ENCODE measurements around the gene RAB7A. TPM values are rescaled to one million over a fixed set of nuclear protein-coding genes. Genes with fewer than 3 reads are reported as not detected.
"Not testable (repeated sequence)": the region's sequence is repeated elsewhere in the genome, so short reads cannot be mapped to it uniquely, and the experiment has no call there.

The RAB7A gene
- total RNA-seq, 1 experiment from 2014 or later, result 156 TPM

DNA sequence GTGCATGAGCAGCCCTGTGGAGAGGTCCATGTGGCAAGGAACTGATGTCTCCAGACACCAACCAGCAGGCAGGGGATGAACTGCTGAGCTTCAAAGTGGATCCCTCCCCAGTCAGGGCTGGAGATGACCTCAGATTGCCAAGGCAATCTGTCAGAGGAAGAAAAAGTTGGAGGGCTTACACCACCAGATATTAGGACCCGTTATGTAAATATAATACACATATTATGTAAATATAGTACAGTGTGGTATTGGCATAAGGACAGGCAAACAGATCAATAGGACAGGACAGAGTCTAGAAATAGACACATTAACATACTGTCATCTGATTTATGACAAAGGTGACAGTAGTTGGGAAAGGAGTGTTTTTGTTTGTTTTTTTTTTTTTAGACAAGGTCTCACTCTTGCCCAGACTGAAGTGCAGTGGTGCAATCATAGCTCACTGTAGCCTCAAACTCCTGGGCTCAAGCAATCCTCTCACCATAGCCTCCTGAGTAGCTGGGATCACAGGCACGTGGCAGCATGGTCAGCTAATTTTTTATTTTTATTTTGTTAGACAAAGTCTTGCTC is 18.0 kb upstream of the RAB7A start:
- no peaks in the 10 kb centered on the region for H3K9me3 ChIP-seq
- H3K27me3 ChIP-seq, result no peaks in the 10 kb centered on the region; the same call in 1 of the 2 replicates
- no peak for DNase-seq
- H3K36me3 ChIP-seq, result no peaks in the 10 kb centered on the region
- no peak overlapping the region for H3K4me3 ChIP-seq

DNA sequence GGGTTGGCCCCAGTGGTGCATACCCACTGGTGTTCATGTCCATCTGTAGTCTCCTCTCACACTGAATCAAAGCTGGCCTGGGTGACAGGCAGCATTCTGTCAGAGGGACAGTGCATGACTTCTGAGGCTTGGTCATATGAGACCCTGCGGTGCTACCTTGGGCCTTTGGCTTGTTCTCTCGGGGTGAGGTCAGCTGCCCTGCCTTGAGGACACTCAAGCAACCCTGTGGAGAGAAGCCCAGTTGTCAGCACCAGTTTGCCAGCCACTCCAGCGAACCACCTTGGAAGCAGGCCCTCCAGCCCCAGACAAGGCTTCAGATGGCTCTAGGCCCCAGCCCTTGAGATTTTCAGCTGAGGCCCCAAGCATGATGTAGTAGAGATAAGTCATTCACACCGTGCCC is 16.9 kb upstream of the RAB7A start:
- H3K27me3 ChIP-seq, result no peaks in the 10 kb centered on the region; the same call in 1 of the 2 replicates
- H3K9me3 ChIP-seq, result no peaks in the 10 kb centered on the region
- no peak overlapping the region for H3K4me3 ChIP-seq
- no peaks in the 10 kb centered on the region for H3K36me3 ChIP-seq
- DNase-seq, result no peak

DNA sequence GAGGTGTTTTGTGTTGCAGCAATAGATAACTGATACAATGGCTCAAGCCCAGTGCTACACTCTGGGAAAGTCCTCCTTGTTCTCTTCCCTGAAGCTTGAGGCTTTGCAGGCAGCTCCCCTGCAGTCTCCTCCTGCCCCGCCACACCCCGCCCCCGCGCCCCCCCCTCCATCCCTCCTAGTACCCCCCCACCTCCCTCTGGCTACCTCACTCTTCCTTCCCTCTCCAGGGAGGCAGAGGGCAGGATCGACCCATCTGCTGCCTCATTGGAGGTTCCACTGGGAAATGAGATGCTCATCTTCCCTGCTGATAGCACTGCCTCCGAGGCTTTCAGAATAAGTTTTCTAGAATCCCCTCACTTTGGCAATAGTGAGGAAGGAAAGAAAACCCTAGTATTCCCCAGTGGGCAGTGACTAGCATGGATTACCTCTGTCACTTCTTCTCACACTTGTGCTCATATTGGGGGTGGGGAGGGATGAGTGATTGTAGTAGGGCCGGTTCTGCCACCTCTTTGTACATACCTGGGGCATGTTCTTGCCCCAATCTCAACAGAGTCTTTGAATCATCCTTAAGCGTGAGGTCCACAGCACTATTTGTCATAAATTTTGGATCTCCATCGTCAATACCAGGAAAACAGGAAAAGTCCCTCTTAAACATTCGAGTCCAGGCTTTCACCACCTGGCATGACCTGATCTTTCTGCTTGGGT is 16.3 kb upstream of the RAB7A start:
- Histone ChIP-seq H3K4me3 (no peak overlapping the region), H3K27me3 (no peaks in the 10 kb centered on the region; the same call in 1 of the 2 replicates), H3K36me3 (no peaks in the 10 kb centered on the region), H3K9me3 (no peaks in the 10 kb centered on the region)
- no peak for DNase-seq

DNA sequence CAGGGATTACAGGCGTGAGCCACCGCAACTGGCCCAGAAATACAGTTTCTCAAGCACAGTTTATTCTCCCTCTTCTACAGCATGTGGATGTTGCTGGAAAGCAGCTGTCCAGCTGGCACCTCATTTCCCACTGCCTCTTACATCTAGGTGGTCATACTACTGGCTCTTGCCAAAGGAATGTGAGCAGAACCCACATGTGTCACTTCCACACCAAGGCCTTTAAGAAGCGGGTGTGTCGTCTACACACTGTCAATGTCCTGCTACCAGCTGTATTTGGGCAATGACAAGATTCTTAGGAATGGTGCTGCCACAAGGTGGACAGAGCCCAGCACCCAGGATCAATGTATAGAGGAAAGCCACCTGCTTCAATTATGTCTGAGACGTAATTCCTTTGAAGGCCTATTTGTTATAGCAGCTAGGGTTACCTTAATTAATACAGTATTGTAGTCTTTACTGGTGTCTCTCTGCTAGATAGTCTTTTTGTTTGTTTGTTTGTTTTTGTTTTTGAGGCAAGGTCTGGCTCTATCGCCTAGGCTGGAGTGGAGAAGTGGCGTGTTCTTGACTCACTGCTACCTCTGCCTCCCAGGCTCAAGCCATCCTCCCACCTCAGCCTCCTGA is 15.1 kb upstream of the RAB7A start:
- no peaks in the 10 kb centered on the region for H3K36me3 ChIP-seq
- H3K4me3 ChIP-seq, result no peak overlapping the region
- H3K9me3 ChIP-seq, result no peaks in the 10 kb centered on the region
- H3K27me3 ChIP-seq, result no peaks in the 10 kb centered on the region
- DNase-seq, result no peak

DNA sequence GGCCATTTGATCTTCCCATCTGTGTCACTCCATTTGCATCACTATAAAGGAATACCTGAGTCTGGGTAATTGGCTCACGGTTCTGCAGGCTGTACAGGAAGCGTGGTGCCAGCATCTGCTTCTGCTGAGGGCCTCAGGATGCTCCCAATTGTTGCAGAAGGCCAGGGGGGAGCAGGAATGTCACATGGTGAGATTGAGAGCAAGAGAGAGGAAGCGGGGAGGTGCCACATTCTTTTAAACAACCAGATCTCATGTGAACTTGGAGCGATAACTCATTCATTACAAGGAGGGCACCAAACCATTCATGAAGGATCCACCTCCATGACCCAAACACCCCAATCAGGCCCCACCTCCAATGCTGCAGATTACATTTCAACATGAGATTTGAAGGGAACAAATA is 13.1 kb upstream of the RAB7A start:
- DNase-seq, result no peak
- no peak overlapping the region for H3K4me3 ChIP-seq

DNA sequence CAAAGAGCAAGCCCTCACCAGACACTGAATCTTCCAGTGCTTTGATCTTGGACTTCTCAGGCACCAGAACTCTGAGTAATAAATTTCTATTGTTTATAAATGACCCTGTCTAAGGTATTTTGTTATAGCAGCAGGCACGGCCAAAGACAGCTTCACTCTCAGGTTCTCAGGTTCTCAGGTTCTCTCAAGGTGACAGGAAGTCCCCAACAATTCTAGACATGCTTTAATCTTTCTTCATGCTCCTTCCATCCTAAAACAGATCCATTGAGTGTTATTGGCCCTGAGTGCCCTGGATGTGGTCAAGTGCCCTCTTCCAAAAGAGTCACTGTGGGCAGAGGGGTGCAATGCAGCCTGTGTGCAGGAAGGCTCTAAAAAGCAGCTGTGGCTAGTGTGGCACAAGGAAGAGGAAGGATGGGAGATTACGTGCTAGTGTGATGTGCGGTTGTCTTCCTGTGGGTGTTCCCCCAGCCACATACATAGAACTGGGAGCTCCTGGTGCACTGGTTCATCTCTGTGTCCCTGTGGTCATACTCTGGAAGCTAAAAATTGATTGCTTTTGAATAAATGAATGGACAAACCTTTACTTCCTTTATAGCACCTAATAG is 11.0 kb upstream of the RAB7A start:
- Histone ChIP-seq H3K27me3 (no peaks in the 10 kb centered on the region), H3K4me3 (no peak overlapping the region), H3K9me3 (no peaks in the 10 kb centered on the region), H3K36me3 (no peaks in the 10 kb centered on the region)
- DNase-seq, result no peak

More for the DNA sequence above, 13.1 kb upstream of the RAB7A start:
- no peaks in the 10 kb centered on the region for H3K9me3 ChIP-seq
- H3K36me3 ChIP-seq, result no peaks in the 10 kb centered on the region
- H3K27me3 ChIP-seq, result no peaks in the 10 kb centered on the region

DNA sequence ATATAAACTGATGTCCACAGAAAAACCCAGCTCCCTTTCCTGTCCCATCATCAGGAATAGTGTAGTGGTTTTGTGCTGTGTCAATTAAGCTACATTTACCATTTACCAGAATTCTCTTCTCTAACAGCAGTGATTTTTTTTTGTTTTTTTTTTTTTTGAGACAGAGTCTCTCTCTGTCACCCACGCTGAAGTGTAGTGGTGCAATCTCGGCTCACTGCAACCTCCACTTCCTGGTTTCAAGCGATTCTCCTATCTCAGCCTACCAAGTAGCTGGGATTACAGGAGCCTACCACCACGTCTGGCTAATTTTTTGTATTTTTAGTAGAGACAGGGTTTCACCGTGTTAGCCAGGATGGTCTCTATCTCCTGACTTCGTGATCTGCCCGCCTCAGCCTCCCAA is 7.1 kb upstream of the RAB7A start:
- not testable (repeated sequence) for H3K27me3 ChIP-seq, DNase-seq, H3K36me3 ChIP-seq, H3K4me3 ChIP-seq, H3K9me3 ChIP-seq

DNA sequence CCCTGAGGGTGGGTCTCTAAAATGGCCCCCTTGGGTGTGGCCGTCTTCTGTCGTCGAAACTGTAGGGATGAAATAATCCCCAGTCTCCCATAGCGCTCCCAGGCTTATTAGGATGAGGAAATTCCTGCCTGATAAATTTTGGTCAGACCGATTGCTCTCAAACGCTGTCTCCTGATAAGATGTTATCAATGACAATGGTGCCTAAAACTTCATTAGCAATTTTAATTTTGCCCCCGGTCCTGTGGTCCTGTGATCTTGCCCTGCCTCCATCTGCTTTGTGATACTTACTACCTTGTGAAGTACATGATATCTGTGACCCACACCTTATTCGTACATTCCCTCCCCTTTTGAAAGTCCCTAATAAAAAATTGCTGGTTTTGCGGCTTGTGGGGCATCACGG is 5.1 kb upstream of the RAB7A start:
- no peak for DNase-seq
- Histone ChIP-seq H3K27me3 (0 out of 2 replicates have a peak, but pooled peaks cover 2% of the 10 kb centered on the region), H3K4me3 (no peak overlapping the region), H3K36me3 (no peaks in the 10 kb centered on the region), H3K9me3 (no peaks in the 10 kb centered on the region)

DNA sequence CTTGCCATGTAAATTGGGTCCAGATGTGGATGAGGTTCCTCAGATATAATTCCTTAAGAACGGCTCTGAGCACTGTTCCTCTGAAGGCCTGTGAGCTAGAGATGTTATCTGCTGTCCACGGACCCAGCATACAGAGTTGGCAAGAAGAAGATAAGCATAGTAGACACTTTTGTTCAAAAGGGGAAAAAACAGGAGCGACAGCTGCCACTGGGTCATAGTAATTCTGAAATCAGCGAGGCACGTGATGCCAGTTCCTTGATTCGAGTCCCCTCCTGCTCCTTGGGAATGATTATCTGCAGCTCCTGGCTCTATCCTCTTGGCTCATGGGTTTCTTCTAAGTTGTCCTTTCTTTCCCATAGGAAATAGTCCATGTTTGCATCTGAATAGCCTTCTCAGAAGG is 2.5 kb upstream of the RAB7A start:
- Histone ChIP-seq H3K4me3 (no peak overlapping the region), H3K27me3 (0 out of 2 replicates have a peak, but pooled peaks cover 2% of the 10 kb centered on the region), H3K9me3 (no peaks in the 10 kb centered on the region), H3K36me3 (peaks cover 4% of the 10 kb centered on the region; the same call in 1 of the 2 replicates)
- DNase-seq, result no peak

DNA sequence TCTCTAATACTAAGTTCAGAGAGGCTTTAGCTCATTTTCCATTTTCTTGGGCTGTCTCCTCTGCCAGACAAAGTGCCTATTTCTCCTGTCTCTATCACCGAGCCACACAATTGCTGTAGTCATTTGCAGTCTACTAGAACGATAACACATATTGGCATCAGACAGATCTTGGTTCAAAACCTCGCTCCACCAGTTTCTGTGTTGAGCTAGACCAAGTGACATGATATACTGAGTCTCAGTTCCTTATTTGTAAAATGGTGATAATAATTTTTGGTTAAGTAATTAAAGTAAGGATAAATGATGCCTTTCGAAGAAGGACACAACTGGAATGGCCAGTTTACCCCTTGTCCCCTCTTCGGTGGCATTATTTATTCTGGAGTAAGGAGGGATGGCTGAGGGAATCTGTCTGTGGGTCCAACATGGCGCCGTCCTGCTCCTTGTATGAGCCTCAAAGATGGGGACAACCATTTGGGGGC is 398 bp upstream of the RAB7A start:
- DNase-seq, result no peak
- 0 out of 2 replicates have a peak, but pooled peaks cover 2% of the 10 kb centered on the region for H3K27me3 ChIP-seq
- peaks cover 16% of the 10 kb centered on the region for H3K36me3 ChIP-seq
- H3K4me3 ChIP-seq, result peak overlapping the region; percentile 93
- H3K9me3 ChIP-seq, result no peaks in the 10 kb centered on the region

DNA sequence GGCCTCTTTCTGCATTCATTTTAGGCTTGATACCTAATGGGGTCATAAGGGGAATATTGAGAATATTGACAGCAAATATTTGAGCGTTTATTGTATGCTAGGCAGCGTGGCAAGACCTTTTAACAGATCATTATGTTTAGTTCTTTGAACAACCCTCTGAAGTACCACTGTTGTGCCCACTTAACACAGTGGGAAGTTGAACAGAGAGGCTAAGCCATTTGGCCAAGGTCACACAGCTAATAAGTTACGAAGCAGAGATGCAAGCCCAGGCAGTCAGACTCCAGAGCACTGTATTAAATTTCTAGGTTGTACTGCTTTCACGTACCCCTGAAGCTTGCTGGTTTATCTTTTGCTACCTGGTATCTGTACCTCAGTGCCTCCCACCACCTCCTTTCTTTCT is 1.1 kb downstream of the RAB7A start:
- peaks cover 26% of the 10 kb centered on the region for H3K36me3 ChIP-seq
- peak overlapping the region; percentile 93 for H3K4me3 ChIP-seq
- no peaks in the 10 kb centered on the region for H3K27me3 ChIP-seq
- no peak for DNase-seq
- no peaks in the 10 kb centered on the region for H3K9me3 ChIP-seq

DNA sequence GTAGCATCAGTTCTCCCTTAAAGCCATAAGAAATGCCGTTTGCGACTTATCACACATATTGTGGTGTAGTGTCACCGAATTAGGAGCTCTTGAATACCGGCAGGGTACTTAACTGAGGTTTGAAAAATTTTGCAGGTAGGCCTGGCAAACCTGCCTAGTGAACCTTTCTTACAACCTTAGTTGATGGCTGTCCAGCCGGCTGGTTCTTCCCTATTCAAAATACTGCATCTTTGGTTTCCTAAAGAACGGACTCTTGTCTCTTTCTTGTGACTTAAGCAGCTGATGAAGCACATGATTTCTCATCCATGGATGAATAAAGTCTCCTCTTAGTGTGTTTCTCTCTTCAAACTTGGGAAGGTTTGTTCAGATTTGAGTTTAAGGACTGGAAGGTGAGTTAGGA is 1.5 kb downstream of the RAB7A start:
- no peaks in the 10 kb centered on the region for H3K27me3 ChIP-seq
- H3K36me3 ChIP-seq, result peaks cover 28% of the 10 kb centered on the region
- DNase-seq, result no peak
- peak overlapping the region; percentile 93 for H3K4me3 ChIP-seq
- H3K9me3 ChIP-seq, result no peaks in the 10 kb centered on the region

DNA sequence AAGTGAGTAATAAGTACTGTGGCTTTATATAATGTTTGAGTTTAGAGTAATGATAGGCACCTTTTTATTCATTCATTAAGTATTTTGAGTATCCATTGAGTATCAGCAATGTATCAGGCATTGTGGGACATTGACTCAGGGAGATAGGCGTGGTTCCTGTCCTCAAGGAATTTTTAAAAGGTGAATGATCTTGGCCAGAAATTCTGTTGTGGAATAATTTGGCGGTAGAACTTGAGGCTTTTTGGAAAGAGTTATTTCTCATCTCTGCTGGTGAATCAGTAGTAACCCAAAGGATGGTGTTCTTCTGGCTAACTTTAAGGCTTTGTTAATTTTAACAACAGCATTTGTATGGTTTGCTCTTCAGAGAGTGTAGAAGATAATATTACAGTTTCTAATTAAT is 2.0 kb downstream of the RAB7A start:
- no peaks in the 10 kb centered on the region for H3K9me3 ChIP-seq
- H3K36me3 ChIP-seq, result peaks cover 33% of the 10 kb centered on the region
- no peak for DNase-seq
- H3K4me3 ChIP-seq, result peak overlapping the region; percentile 93
- H3K27me3 ChIP-seq, result no peaks in the 10 kb centered on the region

DNA sequence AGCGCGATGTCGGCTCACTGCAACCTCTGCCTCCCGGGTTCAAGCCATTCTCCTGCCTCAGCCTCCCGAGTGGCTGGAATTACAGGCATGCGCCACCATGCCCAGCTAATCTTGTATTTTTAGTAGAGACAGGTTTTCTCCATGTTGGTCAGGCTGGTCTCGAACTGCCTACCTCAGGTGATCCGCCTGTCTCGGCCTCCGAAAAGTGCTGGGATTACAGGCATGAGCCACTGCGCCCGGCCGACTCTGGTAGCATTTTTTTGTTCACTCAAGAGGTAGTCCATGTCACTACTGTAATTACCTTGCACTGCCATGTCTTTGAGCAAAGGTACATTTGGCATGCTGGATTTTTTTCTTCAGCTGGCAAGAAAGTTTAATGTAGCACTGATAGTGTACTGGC is 2.5 kb downstream of the RAB7A start:
- H3K9me3 ChIP-seq, H3K27me3 ChIP-seq, DNase-seq: not testable (repeated sequence)
- Histone ChIP-seq H3K4me3 (peak overlapping the region; percentile 93), H3K36me3 (peaks cover 37% of the 10 kb centered on the region)

DNA sequence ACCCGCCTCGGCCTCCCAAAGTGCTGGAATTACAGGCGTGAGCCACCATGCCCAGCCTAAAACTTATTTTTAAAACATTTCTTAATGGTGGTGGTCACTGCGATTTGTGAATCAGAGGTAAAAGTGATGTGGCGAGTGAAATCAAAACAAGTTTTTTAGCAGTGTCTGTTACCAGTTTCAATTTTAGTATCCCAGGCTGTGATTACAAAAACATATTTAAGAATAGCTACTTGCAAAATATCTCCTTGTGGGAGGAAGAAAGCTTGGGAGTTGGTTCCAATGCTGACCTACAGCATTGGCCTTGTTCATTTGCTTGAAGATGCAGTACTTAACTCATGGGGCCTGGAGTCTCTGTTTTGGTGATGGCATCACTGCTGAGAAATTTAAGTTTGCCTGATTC is 4.5 kb downstream of the RAB7A start:
- DNase-seq, result no peak
- Histone ChIP-seq H3K9me3 (0 out of 2 replicates have a peak, but pooled peaks cover 3% of the 10 kb centered on the region), H3K36me3 (peaks cover 46% of the 10 kb centered on the region), H3K4me3 (no peak overlapping the region), H3K27me3 (no peaks in the 10 kb centered on the region)

DNA sequence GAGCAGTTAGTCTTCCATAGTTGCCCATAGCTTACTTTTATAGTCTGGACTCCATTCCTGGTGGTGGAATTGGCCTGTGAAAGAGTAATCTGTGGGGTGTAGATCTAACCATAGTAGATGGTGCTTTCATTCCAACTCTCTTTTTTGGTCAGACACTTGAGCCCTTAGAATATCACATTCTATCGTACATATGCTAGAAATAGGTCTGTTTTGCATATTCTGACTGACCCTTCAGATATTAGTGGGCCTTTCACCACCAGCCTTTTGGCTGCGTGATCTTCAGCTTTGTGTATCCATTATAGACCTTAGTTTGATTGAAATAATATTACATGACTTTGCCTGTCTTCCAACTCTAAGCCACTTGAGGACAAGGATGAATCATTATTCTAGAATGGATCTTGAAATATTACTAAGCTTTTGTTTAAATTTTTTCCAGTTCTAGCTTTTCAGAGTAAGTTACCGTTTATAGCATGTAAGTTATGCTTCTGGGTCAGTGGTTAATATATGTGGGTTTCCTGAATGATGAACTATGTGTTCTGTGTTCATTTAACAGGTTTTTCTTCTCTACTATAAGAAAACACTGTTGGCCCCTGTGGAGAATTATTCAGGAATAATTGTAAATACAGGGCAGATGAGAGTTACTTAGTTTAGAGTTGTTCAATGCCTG is 8.7 kb downstream of the RAB7A start:
- DNase-seq, result no peak
- H3K9me3 ChIP-seq, result peaks cover 3% of the 10 kb centered on the region; the same call in 1 of the 2 replicates
- no peaks in the 10 kb centered on the region for H3K27me3 ChIP-seq
- H3K36me3 ChIP-seq, result peaks cover 68% of the 10 kb centered on the region
- no peak overlapping the region for H3K4me3 ChIP-seq

DNA sequence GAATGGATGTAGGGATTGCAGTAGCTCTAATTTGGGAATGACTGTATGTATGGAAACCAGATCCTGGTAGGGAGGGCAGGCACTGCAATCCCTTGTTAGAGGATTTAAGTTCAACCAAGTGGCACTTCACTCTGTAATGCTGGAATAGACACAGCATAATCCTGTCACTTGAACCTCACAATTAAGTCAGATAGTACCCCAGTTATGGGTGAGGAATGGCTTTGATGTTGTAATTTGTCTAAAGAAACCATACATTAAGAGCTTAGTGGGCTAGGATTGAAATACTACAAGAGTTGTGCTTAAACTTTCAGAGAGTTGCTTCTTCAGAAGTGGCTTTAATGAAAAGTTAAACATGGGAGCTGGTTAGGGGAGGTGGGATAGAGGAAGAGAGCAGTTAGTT is 9.3 kb downstream of the RAB7A start:
- H3K27me3 ChIP-seq, result no peaks in the 10 kb centered on the region
- DNase-seq, result no peak

More for the DNA sequence above, 9.3 kb downstream of the RAB7A start:
- Histone ChIP-seq H3K4me3 (no peak overlapping the region), H3K36me3 (peaks cover 70% of the 10 kb centered on the region), H3K9me3 (peaks cover 3% of the 10 kb centered on the region; the same call in 1 of the 2 replicates)
